Measurements from ENCODE around the gene FBXW8. TPM values are rescaled to one million over a fixed set of nuclear protein-coding genes. Genes with fewer than 3 reads are reported as not detected.
A peak's percentile ranks its signal among the peaks of the same experiment; 100 is the strongest.

Gene FBXW8
- total RNA-seq, 1 experiment from 2014 or later: 20.6 TPM

DNA sequence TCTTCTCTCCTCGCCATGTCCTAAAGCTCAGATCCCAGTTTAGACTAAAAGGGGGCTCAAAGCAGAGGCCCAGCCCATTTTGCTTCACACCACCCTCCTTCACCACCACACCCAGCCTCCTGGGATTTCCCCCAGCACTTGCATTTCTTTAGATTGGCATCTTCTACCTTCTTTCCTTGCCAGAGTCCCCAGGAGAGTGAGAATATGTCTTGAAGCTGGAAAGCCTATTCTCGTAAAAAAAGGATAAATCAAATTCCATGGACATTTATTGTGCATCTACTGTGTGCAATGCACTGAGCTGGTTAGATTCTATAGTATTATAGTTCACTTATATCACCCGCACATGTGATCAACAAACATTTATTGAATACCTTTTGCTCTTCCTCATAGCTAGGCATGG is 10.2 kb downstream of the FBXW8 start:
- Histone ChIP-seq H3F3A (ENCODE audit: insufficient read depth, low read depth) (peaks cover 41% of the 10 kb centered on the region), H3K4me3 (no peak overlapping the region), H3K36me3 (ENCODE audit: low read depth) (no peaks in the 10 kb centered on the region), H3K79me2 (ENCODE audit: low read depth) (peaks cover 62% of the 10 kb centered on the region), H3K4me1 (replicated peaks; ENCODE audit: insufficient read depth) (peaks cover 40% of the 10 kb centered on the region), H3K9me3 (ENCODE audit: insufficient read depth, low read depth) (no peaks in the 10 kb centered on the region), H3K4me2 (no peak overlapping the region), H3K27me3 (ENCODE audit: insufficient read depth, low read depth) (no peaks in the 10 kb centered on the region), H2AFZ (no peak overlapping the region), H4K20me1 (ENCODE audit: insufficient read depth) (peaks cover 31% of the 10 kb centered on the region), H3K27ac (no peak overlapping the region), H3K9me2 (ENCODE audit: insufficient read depth) (no peaks in the 10 kb centered on the region; the same call in 1 of the 2 replicates)
- ChIA-PET POLR2A (ENCODE audit: unreplicated experiment) (no interaction called here), CTCF (no interaction called here)
- no TSS peak for BruUV-seq (replicated peaks)
- TF ChIP-seq CTCF (conservative IDR thresholded peaks at IDR 0.05): no peak
- no peak for TF ChIP-seq EZH2 (IDR thresholded peaks at IDR 0.05; ENCODE audit: low read depth)
- DNase-seq: no peak
- intact Hi-C loops (cut with micrococcal nuclease; ENCODE audit: unreplicated experiment): no loop called here

DNA sequence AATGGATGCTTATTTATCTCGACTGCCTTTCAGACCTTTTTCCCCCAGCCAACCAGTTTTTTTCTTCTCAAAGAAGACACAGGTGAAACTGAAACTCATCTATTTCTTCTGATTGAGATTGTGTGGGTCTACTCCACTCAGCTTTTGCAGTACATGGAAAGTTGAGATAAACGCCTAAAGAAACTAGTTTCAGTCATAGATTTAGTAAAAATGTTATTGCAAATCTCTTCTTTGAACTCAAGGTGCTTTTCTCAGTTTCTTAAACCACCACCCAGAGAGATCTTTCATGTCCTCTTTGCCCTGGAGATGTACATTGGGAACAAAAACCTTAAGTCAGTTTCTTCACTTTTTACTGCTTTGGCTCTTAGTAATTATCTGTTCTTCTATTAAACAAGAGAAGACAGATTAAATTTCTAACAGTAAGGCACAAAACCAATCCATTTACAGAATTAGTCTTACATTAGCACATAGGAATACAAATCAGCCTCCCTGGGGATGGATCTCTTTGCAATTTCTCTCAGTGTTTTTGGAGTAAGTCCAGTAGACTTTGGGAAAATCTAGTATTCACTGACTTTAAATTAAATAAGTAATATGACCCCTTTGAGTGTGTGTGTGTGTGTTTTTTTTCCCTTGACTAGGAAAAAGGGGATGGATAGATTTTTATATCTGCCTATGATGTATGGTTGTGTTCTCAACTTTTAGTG is 11.6 kb downstream of the FBXW8 start:
- Histone ChIP-seq H3K9me3 (ENCODE audit: insufficient read depth, low read depth) (no peaks in the 10 kb centered on the region), H3K4me1 (replicated peaks; ENCODE audit: insufficient read depth) (peaks cover 27% of the 10 kb centered on the region), H3K79me2 (ENCODE audit: low read depth) (peaks cover 62% of the 10 kb centered on the region), H2AFZ (no peak overlapping the region), H3K27me3 (ENCODE audit: insufficient read depth, low read depth) (no peaks in the 10 kb centered on the region), H3F3A (ENCODE audit: insufficient read depth, low read depth) (peaks cover 30% of the 10 kb centered on the region; the same call in 1 of the 2 replicates), H3K9me2 (ENCODE audit: insufficient read depth) (no peaks in the 10 kb centered on the region; the same call in 1 of the 2 replicates), H3K4me3 (no peak overlapping the region), H3K4me2 (no peak overlapping the region), H4K20me1 (ENCODE audit: insufficient read depth) (peaks cover 24% of the 10 kb centered on the region), H3K36me3 (ENCODE audit: low read depth) (no peaks in the 10 kb centered on the region), H3K27ac (no peak overlapping the region)
- no TSS peak for BruUV-seq (replicated peaks)
- TF ChIP-seq EZH2 (IDR thresholded peaks at IDR 0.05; ENCODE audit: low read depth) (no peak), CTCF (conservative IDR thresholded peaks at IDR 0.05) (no peak)
- intact Hi-C loops (cut with micrococcal nuclease; ENCODE audit: unreplicated experiment): no loop called here
- ChIA-PET CTCF (no interaction called here), POLR2A (ENCODE audit: unreplicated experiment) (no interaction called here)
- no peak for DNase-seq

DNA sequence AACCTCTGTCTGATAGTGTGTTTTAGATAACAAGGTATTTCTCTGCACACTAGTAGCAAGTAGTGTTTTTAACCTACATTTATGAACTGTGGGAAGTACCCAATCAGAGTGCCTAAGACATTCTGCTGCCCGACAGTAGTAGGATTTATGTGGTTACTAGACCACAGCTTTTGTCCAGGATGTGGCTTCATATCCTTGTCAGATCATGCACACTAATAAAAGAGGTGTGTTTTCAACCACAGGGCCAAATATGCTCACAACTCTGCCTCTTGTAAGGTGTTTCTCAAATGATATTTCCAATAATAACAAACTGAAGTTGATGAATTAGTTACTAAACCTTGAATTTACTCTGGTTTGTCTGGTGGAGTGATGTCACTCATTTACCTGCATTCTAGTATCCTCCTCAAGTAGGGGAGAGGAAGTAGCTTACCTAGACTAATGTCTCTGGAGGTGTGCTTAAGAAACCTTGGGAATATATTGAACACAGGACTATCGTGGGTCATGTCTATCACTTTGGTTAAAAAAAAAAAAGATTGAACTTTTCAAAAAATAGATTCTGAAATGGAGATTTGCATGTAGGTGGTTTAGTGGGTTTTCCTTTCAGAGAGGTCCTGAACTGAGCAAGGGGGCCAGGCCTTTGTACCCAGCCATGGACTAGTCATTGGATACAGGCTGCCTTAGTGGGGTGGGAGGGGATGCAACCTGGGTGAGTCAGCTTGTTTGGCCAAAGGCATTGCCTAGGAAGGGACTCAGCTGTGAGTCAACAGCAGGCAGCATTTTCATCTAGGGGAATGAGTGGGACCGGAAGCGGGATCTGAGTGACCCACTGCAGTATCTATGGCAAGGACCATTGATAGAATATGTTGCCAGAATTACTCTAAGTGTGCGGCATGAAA is 14.1 kb downstream of the FBXW8 start:
- peak overlapping the region; percentile 52 for H3K4me2 ChIP-seq
- peak overlapping the region; percentile 69 for H3K27ac ChIP-seq
- H3K79me2 ChIP-seq (ENCODE audit: low read depth): peaks cover 38% of the 10 kb centered on the region

More for the DNA sequence above, 14.1 kb downstream of the FBXW8 start:
- intact Hi-C loops (cut with micrococcal nuclease; ENCODE audit: unreplicated experiment): loop anchor here (1.0 kb wide), 1 partner anchor 9 kb away; no protein-coding TSS in a partner anchor
- DNase-seq: peak; percentile 16 to 84
- TF ChIP-seq EZH2 (IDR thresholded peaks at IDR 0.05; ENCODE audit: low read depth) (no peak), CTCF (conservative IDR thresholded peaks at IDR 0.05) (no peak)
- Histone ChIP-seq H3F3A (ENCODE audit: insufficient read depth, low read depth) (peaks cover 24% of the 10 kb centered on the region; the same call in 1 of the 2 replicates), H3K36me3 (ENCODE audit: low read depth) (0 out of 2 replicates have a peak, but pooled peaks cover 3% of the 10 kb centered on the region), H3K4me3 (no peak overlapping the region), H3K27me3 (ENCODE audit: insufficient read depth, low read depth) (no peaks in the 10 kb centered on the region), H3K9me2 (ENCODE audit: insufficient read depth) (no peaks in the 10 kb centered on the region; the same call in 1 of the 2 replicates), H2AFZ (no peak overlapping the region), H4K20me1 (ENCODE audit: insufficient read depth) (peaks cover 11% of the 10 kb centered on the region; the same call in 1 of the 2 replicates), H3K4me1 (replicated peaks; ENCODE audit: insufficient read depth) (peaks cover 21% of the 10 kb centered on the region), H3K9me3 (ENCODE audit: insufficient read depth, low read depth) (no peaks in the 10 kb centered on the region)
- BruUV-seq (replicated peaks): no TSS peak
- ChIA-PET POLR2A (ENCODE audit: unreplicated experiment) (interaction anchor here (0.7 kb wide), 1 partner anchor 165 kb away, joined by 4 read pairs; no protein-coding TSS in a partner anchor), CTCF (no interaction called here)

All from PC-9 (cell line).